NCI-H1694 treated with DMSO at 0.1 percent for 48 hours (cell line): Measurements from ENCODE around the gene UXT.
"Not testable (repeated sequence)": the region's sequence is repeated elsewhere in the genome, so short reads cannot be mapped to it uniquely, and the experiment has no call there.

Experiments
- DNase-seq: peaks from one replicate; lab custom pipeline; 2025; lab: John Stamatoyannopoulos, UW

The UXT gene, protein sequence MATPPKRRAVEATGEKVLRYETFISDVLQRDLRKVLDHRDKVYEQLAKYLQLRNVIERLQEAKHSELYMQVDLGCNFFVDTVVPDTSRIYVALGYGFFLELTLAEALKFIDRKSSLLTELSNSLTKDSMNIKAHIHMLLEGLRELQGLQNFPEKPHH

GRCh38 chrX:47658684-47659420, at the start of gene UXT:
UXT (minus strand) TSS chrX:47659180; CDS start chrX:47658927, 253 bp downstream.
- DNase-seq = peak; percentile 90

GRCh38 chrX:47707031-47707780, 48.2 kb upstream of the UXT start:
- DNase-seq = no peak

DNA sequence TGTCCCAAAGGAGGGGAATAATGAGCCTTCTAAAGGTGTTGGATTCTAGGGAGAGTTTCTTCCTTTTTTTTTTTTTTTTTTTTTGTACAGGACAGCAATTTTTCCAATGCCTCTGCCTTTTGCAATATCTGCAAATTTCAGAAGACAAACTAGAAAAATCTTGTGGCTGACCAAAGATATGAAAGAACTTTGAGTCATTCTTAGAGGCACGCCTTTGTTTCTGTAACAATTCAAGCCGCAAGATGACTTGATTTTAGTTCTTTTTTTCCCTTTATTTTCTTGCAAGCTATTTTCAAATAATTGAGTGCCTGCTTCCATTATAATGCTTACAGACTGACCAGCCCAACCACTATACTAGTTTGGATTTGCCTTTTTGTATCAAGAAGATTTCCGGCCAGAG, 47.6 kb upstream of the UXT start:
- no peak for DNase-seq

GRCh38 chrX:47704736-47705135, 45.8 kb upstream of the UXT start:
- DNase-seq = no peak

DNA sequence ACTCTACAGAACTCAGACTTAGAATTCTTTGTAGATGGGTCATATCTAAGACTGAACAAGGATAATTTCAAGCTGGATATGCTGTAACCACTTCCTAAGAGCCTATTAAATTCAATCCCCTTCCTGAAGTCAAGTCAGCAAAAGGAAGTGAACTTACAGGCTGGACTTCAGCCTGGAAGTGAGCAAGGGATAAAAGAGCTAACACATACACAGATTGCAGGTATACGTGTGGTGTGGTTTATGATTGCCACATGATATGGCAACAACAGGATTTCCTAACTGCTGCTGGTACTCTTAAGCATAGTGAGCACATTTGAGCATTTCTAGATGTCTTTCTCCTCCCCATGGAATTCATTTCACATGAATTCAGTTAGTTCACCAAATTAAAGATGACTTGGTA, 38.2 kb upstream of the UXT start:
- DNase-seq = no peak

DNA sequence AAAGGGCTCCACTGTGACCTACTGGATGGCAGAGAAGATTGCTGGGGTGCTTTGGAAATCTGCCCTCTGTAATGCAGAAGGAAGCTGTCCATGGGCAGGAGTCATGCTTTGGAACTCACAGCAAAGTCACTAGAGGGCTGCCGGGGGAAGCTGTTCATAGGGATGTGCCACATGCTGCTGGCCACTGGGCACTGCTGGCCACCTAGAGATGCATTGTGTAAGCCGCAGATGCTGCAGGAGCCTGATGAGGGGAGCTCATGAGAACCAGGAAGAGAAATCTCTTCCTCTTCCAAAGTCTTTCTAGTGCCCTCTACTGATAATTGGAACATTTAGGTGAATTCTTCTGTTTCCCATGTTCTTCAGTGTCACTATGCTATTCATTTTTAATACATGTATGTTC, 31.2 kb upstream of the UXT start:
- no peak for DNase-seq

- DNase-seq = peak; percentile 9
Observed at GRCh38 chrX:47687263-47687662, 28.3 kb upstream of the UXT start.

DNA sequence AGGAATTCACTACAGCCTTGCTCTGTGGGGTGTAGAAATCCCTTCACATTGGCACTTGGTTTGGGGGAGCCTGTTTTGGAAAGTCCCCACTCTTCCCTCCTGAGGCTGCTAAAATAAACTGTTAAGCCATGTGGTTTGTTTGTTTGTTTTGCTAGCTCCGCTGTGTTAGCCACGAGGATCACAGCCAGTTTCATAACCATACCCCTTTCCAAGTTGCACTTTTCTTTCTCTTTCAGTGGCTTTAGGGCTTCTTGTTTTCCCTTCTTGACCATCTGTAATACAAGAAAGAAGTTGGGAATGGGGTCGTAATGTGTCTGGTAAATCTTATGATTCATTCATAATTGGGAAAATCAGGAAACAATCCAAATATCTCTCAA, 24.8 kb upstream of the UXT start:
- DNase-seq = no peak

GRCh38 chrX:47683184-47683828, 24.3 kb upstream of the UXT start:
- DNase-seq = no peak

- not testable (repeated sequence) for DNase-seq
Observed at GRCh38 chrX:47675959-47676859, 17.2 kb upstream of the UXT start.

DNA sequence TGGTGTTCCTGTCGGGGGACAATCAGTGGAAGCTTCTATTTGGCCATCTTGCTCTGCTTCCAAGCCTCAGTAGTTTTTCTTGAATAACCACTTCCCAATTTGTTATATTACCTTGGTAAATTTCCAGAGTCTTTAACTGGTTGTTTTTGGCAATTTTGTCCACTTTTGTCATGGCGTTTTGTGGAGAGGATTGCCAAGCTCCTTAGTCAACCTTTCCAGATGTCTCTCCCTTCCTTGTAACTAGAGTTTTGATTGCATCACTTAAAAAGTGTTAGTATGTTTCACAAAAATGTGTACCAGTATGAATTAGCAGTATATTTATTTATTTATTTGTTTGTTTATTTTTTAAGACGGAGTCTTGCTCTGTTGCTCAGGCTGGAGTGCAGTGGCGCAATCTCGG, 15.8 kb upstream of the UXT start:
- no peak for DNase-seq

DNA sequence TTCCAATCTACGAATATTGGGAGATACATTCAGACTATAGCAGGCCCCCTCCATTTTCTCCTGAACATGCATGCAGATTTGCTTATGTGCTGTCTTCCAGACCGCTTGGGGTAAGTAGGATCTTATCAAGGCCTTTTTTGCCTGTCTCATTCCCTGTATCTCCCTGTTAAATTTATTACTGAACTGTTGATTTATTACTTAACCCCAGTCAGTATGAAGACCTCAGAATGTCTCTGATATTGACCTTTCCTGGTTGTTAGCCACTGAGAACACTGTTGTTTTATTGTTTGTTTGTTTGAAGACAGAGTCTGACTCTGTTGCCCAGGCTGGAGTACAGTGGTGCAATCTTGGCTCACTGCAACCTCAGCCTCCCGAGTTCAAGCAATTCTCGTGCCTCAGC, 6.8 kb upstream of the UXT start:
- DNase-seq = not testable (repeated sequence)

DNA sequence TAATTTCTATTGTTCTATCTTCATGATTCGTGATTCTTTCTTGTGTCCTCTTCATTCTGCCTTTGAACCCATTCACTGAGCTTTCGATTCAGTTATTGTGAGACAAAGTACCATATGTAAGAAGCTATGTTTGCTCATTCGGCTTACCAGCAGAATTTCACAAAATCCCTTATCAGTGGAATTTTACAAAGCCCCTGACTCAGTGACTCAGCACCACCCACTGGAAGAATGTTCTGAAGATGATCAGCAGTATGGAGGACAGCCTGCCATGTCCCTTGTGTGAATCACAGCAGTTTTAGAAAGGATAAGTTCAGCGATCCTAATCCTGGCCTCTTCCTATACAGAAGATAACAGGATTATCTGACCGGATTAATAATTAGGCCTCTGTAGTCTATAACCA, 5.8 kb upstream of the UXT start:
- no peak for DNase-seq

- no peak for DNase-seq
Observed at GRCh38 chrX:47662144-47662657, 3.2 kb upstream of the UXT start.

DNA sequence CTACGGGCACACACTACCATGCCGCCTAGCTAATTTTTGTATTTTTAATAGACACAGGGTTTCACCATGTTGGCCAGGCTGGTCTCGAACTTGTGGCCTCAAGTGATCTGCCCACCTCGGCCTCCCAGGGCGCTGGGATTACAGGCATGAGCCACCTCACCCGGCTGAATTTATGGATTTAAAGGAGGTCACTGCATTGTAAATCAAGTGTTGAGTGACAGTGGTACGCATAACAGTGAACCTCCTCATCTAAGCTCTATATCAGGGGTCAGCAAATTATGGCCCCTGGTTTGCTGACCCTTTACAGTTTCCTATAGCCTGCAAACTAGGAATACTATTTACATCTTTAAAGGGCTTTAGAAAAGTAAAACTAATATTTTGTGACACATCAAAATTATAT, 2.6 kb upstream of the UXT start:
- DNase-seq = no peak

GRCh38 chrX:47659421-47659726, 394 bp upstream of the UXT start:
- DNase-seq = no peak

GRCh38 chrX:47658301-47658683, 688 bp downstream of the UXT start:
- no peak for DNase-seq

GRCh38 chrX:47651043-47651905, 7.7 kb downstream of the UXT start:
- no peak for DNase-seq

- DNase-seq = peak; percentile 97
Observed at GRCh38 chrX:47650164-47651042, 8.6 kb downstream of the UXT start, which contains the start of gene ELK1. ELK1 (minus strand) TSS chrX:47650563; CDS start chrX:47641441, 9,122 bp downstream.

- DNase-seq = no peak
Observed at GRCh38 chrX:47649781-47650163, 9.2 kb downstream of the UXT start.
